ENCODE measurements around the gene GABBR2. TPM values are rescaled to one million over a fixed set of nuclear protein-coding genes. Genes with fewer than 3 reads are reported as not detected.

GABBR2 gene
- total and polyA plus RNA-seq, 9 of the 15 experiments (the other 6 are each of a cell fraction or from before 2014, with no cell fraction given): 0.15 to 1.9 (median 0.32) TPM

GRCh38 chr9:98316445-98317133 is 392.1 kb downstream of the GABBR2 start (continued):
- TF ChIP-seq THAP7 (CRISPR knock-in tag; IDR thresholded peaks at IDR 0.05): no peak
- TF ChIP-seq CREB1 (IDR thresholded peaks at IDR 0.05): 0 out of 2 replicates have a peak, but pooled peaks have one; percentile 5
- TF ChIP-seq CREB1 (CRISPR knock-in tag; IDR thresholded peaks at IDR 0.05): no peak
- no peak for TF ChIP-seq RHOXF2B (CRISPR knock-in tag; conservative IDR thresholded peaks at IDR 0.05)
- no peak for TF ChIP-seq ZC3H4 (CRISPR knock-in tag; IDR thresholded peaks at IDR 0.05; ENCODE audit: borderline replicate concordance)
- no peak for TF ChIP-seq ZNF3 (CRISPR knock-in tag; IDR thresholded peaks at IDR 0.05)
- no peak for TF ChIP-seq ZNF589 (CRISPR knock-in tag; IDR thresholded peaks at IDR 0.05; ENCODE audit: low read depth)
- no peak for TF ChIP-seq ZBTB49 (CRISPR knock-in tag; IDR thresholded peaks at IDR 0.05; ENCODE audit: borderline replicate concordance)
- TF ChIP-seq BCOR (IDR thresholded peaks at IDR 0.05): 0 out of 2 replicates have a peak, but pooled peaks have one; percentile 8
- TF ChIP-seq ZSCAN29 (IDR thresholded peaks at IDR 0.05): no peak
- TF ChIP-seq ZNF644 (tag; IDR thresholded peaks at IDR 0.05; ENCODE audit: low read depth): no peak
- TF ChIP-seq CBX3 (IDR thresholded peaks at IDR 0.05; ENCODE audit: borderline replicate concordance in 1 of 2, low read length in 2 of 2): no peak
- no peak for TF ChIP-seq CHD1 (IDR thresholded peaks at IDR 0.05; ENCODE audit: low read length)
- no peak for TF ChIP-seq KLF13 (tag; IDR thresholded peaks at IDR 0.05; ENCODE audit: borderline replicate concordance, low read depth)
- TF ChIP-seq MTA2 (IDR thresholded peaks at IDR 0.05; ENCODE audit: low read depth): peak; percentile 17; the same call in 1 of the 2 replicates
- TF ChIP-seq THRA (IDR thresholded peaks at IDR 0.05): no peak
- TF ChIP-seq DIDO1 (tag; IDR thresholded peaks at IDR 0.05; ENCODE audit: low read depth): no peak
- TF ChIP-seq TEAD4 (IDR thresholded peaks at IDR 0.05; ENCODE audit: low read length): 0 out of 2 replicates have a peak, but pooled peaks have one; percentile 27
- no peak for TF ChIP-seq TEAD4 (CRISPR knock-in tag; IDR thresholded peaks at IDR 0.05; ENCODE audit: borderline replicate concordance)
- no peak for TF ChIP-seq POU5F1 (IDR thresholded peaks at IDR 0.05; ENCODE audit: borderline replicate concordance, low read depth, low read length, partially characterized antibody)
- TF ChIP-seq BHLHE40 (IDR thresholded peaks at IDR 0.05; ENCODE audit: low read length): peak; percentile 59
- no peak for TF ChIP-seq LCOR (CRISPR knock-in tag; IDR thresholded peaks at IDR 0.05)
- TF ChIP-seq RCOR1 (IDR thresholded peaks at IDR 0.05; ENCODE audit: borderline replicate concordance in 1 of 2, low read depth in 2 of 2, low read length in 2 of 2): peak in 1 of 2 experiments; percentile 56; a peak in 1 of 4 replicates
- no peak for TF ChIP-seq ZFP1 (CRISPR knock-in tag; IDR thresholded peaks at IDR 0.05)
- no peak for TF ChIP-seq SAP30 (IDR thresholded peaks at IDR 0.05; ENCODE audit: borderline replicate concordance, insufficient read depth, low read depth, low read length, poor library complexity, severe bottlenecking)
- no peak for TF ChIP-seq ZNF282 (CRISPR knock-in tag; IDR thresholded peaks at IDR 0.05)
- no peak for TF ChIP-seq ZC3H8 (IDR thresholded peaks at IDR 0.05)

Data from K562 (cell line).